Body of pancreas (tissue), 4 donors: Measurements from ENCODE around the gene YEATS2.

Source experiments
- CTCF ChIP-seq, 7 experiments: fragments of 450-650 bp in 4 of 7; fragments of 200-600 bp in 3 of 7; sonication (generic) in 3 of 7; IDR thresholded peaks; one replicate each; pipeline ENCODE4 v1.5.1; 2016 to 2019; ENCODE audit warnings: antibody characterized with exemption in 7 of 7
- POLR2A ChIP-seq, 3 donors: fragments of 450-650 bp; IDR thresholded peaks; one replicate each; pipeline ENCODE4 v1.6.1; 2016; ENCODE audit warnings: antibody characterized with exemption in 3 of 3, mild to moderate bottlenecking in 2 of 3

- TF ChIP-seq POLR2A (IDR thresholded peaks at IDR 0.05) (no peak), CTCF (IDR thresholded peaks at IDR 0.05) (no peak)
Measured at GRCh38 chr3:183857863-183858262, 160.3 kb downstream of the YEATS2 start.
